Fibroblast of mammary gland (primary cell): Measurements from ENCODE around the gene PCARE.

ENCODE experiments used
- DNase-seq: peaks from one replicate; pipeline ENCODE4 v3.0.0-alpha.2; 2010; ENCODE audit warnings: low read depth
- H3K4me3 ChIP-seq: 2 replicates; pipeline ENCODE4 v1.5.1; 2011; ENCODE audit warnings: low read depth, mild to moderate bottlenecking, low read length, moderate library complexity; ENCODE audit not compliant: control insufficient read depth
- TF ChIP-seq, protein P1 (sequence below): conservative IDR thresholded peaks from 2 replicates; pipeline ENCODE4 v1.5.1; 2011; ENCODE audit warnings: low read depth, low read length, inconsistent platforms; ENCODE audit not compliant: control insufficient read depth, insufficient read depth

PCARE gene

GRCh38 chr2:29063646-29064345 lies 10.5 kb downstream of the PCARE start:
- DNase-seq: peak; percentile 84
- TF ChIP-seq, protein P1, sequence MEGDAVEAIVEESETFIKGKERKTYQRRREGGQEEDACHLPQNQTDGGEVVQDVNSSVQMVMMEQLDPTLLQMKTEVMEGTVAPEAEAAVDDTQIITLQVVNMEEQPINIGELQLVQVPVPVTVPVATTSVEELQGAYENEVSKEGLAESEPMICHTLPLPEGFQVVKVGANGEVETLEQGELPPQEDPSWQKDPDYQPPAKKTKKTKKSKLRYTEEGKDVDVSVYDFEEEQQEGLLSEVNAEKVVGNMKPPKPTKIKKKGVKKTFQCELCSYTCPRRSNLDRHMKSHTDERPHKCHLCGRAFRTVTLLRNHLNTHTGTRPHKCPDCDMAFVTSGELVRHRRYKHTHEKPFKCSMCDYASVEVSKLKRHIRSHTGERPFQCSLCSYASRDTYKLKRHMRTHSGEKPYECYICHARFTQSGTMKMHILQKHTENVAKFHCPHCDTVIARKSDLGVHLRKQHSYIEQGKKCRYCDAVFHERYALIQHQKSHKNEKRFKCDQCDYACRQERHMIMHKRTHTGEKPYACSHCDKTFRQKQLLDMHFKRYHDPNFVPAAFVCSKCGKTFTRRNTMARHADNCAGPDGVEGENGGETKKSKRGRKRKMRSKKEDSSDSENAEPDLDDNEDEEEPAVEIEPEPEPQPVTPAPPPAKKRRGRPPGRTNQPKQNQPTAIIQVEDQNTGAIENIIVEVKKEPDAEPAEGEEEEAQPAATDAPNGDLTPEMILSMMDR: no peak
- H3K4me3 ChIP-seq: no peak overlapping the region

DNA sequence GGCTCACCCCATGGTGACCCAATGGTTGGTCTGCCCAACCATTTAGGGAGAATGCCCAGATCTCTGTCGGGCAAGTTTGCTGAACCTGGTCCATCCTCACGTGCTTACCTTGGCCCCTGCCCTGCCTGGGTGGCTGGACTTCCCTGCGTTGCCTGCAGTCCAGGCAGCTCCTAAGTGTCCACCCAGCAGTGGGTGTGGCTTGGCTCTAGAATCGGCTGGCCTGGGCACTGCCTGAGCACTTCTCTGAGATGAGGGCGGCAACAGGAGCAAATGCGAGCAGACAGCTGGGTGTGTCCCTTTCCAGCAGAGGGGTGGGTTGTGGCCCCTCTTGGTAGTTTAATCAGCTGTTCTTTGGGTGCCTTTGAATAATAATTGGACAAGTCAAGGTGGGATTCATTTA lies 11.3 kb downstream of the PCARE start:
- no peak for DNase-seq
- no peak overlapping the region for H3K4me3 ChIP-seq
- TF ChIP-seq, protein P1: no peak

GRCh38 chr2:29062371-29062770 lies 12.0 kb downstream of the PCARE start:
- TF ChIP-seq, protein P1: no peak
- DNase-seq: no peak
- no peak overlapping the region for H3K4me3 ChIP-seq

DNA sequence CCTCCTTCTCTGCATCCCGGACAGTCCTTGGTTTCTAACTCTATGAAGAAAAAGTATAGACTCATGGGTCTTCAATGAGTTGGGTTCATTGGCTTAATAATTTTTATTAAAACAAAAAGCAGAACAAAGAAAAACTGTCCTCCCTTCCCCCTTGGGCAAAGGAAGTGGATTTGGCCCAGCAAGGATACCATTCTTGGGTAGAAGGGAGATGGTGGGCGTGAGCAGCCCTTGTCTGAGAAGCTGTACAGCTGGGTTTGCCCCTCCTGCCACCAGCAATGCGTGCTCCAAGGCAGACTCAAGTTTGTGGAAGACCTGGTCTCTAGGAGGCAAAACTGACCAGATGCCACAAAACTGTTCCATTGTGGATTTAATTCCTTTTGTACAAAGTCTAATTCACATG lies 12.7 kb downstream of the PCARE start:
- H3K4me3 ChIP-seq: no peak overlapping the region
- TF ChIP-seq, protein P1: no peak
- no peak for DNase-seq

DNA sequence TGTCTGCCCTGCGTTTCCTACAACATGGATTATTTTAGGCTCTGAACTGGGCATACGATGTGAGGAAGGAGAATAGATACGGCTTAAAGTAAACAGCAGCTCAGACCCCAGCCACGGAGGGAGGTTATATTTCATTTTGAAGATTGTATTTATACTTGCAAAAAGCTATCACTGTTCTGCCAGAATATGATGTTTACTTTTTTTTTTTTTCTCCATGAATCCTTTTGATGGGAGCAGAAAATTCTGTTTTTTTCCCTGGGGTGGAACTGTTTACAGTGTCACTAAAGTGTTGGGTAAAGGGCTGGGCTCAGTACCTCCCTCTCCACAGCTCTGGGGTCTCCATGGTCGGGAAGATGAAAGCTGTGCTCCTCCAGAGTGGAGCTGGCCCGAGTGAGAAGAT lies 13.1 kb downstream of the PCARE start:
- no peak for DNase-seq
- TF ChIP-seq, protein P1: no peak
- no peak overlapping the region for H3K4me3 ChIP-seq

DNA sequence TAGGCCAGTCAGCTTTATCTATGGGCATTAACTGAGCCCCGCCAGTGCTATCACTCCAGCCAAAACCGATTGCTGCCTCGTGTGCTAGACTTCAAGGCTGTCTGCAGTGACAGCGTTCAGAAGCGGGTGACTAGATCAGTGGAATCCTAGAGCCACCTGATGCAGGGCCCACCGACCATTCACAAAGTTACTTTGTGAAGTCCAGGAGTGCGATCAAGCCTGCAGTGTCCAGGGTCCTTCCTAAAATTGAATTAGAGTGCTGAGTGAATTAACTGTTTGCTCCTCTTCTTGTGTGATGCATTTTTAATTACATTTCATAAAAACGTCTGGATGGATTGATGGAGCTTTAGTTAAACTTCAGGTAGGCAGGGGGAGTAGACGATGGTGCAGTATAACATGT lies 13.9 kb downstream of the PCARE start:
- DNase-seq: no peak
- TF ChIP-seq, protein P1: no peak

DNA sequence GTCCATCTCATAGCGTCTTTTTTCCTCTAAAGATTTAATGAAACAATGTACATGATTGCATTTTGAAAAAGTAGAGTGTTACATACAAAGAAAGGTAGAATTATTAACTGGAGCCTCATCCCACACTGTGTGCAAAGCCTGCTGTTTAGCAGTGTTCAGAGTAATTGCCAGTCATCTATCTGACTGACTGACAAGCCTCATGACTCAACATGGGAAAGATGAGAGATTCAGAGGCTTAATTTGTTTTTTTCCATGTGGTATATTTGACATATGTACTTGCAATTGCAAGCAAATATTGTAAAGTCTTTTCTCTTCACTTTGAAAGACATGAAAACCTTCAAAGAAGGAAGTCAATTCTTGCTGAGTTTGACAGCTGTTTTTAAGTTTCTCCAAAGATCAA lies 14.7 kb downstream of the PCARE start:
- TF ChIP-seq, protein P1: no peak
- DNase-seq: no peak
- no peak overlapping the region for H3K4me3 ChIP-seq

More for the DNA sequence above, 13.9 kb downstream of the PCARE start:
- H3K4me3 ChIP-seq: no peak overlapping the region
